ENCODE data around the gene VANGL1. TPM values are rescaled to one million over a fixed set of nuclear protein-coding genes. Genes with fewer than 3 reads are reported as not detected.

Gene VANGL1
- total and polyA plus RNA-seq, 8 donors, result 12.7 to 18.9 (median 14.9) TPM

DNA sequence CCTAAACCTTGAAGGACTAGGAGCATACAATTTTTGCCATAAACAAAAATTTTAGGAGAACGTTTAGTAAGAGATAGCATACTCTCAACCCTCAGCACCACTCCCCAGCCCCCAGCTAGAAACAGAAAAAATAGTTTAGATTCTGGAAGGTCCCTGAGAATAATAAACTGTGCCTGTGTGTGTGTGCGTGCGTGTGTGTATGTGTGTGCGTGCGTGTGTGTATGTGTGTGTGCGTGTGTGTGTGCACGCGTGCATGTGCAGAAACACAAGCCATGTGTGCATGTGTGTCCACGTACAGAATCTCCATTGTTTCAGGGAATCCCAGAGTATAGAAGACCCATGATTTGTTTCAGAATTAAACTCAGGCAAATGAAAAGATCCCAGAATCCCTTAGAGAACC is 64.2 kb downstream of the VANGL1 start:
- Histone ChIP-seq H3K4me1 (no peaks in the 10 kb centered on the region), H3K27me3 (peaks cover 0 to 3% of the 10 kb centered on the region in 2 donors), H3K27ac (no peak overlapping the region), H3K36me3 (no peaks in the 10 kb centered on the region), H3K9me3 (no peaks in the 10 kb centered on the region), H3K4me3 (no peak overlapping the region)
- ATAC-seq (no peak), DNase-seq (no peak)
- intact Hi-C loops (cut with DNase I), result loop anchor here in 1 of 2 donors (5.0 kb wide), 1 partner anchor 99 kb away; no protein-coding TSS in a partner anchor
- TF ChIP-seq, protein P1, sequence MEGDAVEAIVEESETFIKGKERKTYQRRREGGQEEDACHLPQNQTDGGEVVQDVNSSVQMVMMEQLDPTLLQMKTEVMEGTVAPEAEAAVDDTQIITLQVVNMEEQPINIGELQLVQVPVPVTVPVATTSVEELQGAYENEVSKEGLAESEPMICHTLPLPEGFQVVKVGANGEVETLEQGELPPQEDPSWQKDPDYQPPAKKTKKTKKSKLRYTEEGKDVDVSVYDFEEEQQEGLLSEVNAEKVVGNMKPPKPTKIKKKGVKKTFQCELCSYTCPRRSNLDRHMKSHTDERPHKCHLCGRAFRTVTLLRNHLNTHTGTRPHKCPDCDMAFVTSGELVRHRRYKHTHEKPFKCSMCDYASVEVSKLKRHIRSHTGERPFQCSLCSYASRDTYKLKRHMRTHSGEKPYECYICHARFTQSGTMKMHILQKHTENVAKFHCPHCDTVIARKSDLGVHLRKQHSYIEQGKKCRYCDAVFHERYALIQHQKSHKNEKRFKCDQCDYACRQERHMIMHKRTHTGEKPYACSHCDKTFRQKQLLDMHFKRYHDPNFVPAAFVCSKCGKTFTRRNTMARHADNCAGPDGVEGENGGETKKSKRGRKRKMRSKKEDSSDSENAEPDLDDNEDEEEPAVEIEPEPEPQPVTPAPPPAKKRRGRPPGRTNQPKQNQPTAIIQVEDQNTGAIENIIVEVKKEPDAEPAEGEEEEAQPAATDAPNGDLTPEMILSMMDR (IDR thresholded peaks at IDR 0.05), result no peak

GRCh38 chr1:115706587-115707425 is 65.0 kb downstream of the VANGL1 start:
- intact Hi-C loops (cut with DNase I), result loop anchor here in 1 of 2 donors (5.0 kb wide), 1 partner anchor 100 kb away; no protein-coding TSS in a partner anchor
- H3K27me3 ChIP-seq, result peaks cover 0 to 3% of the 10 kb centered on the region in 2 donors
- TF ChIP-seq, protein P1 (IDR thresholded peaks at IDR 0.05), result peak; percentile 38 to 65
- H3K4me1 ChIP-seq, result no peaks in the 10 kb centered on the region
- no peaks in the 10 kb centered on the region for H3K9me3 ChIP-seq
- peak; percentile 75 for ATAC-seq
- H3K36me3 ChIP-seq, result no peaks in the 10 kb centered on the region
- DNase-seq, result peak in 1 of 4 donors; percentile 57
- H3K4me3 ChIP-seq, result no peak overlapping the region
- H3K27ac ChIP-seq, result no peak overlapping the region

- ATAC-seq (peak; percentile 38), DNase-seq (no peak)
- no peaks in the 10 kb centered on the region for H3K9me3 ChIP-seq
- no peaks in the 10 kb centered on the region for H3K4me1 ChIP-seq
- peaks cover 0 to 3% of the 10 kb centered on the region in 2 donors for H3K27me3 ChIP-seq
- H3K4me3 ChIP-seq, result no peak overlapping the region
- no peaks in the 10 kb centered on the region for H3K36me3 ChIP-seq
- H3K27ac ChIP-seq, result no peak overlapping the region
- intact Hi-C loops (cut with DNase I), result no loop called here
- TF ChIP-seq, protein P1 (IDR thresholded peaks at IDR 0.05), result no peak
These were observed 69.3 kb downstream of the VANGL1 start for GRCh38 chr1:115710859-115711624.

DNA sequence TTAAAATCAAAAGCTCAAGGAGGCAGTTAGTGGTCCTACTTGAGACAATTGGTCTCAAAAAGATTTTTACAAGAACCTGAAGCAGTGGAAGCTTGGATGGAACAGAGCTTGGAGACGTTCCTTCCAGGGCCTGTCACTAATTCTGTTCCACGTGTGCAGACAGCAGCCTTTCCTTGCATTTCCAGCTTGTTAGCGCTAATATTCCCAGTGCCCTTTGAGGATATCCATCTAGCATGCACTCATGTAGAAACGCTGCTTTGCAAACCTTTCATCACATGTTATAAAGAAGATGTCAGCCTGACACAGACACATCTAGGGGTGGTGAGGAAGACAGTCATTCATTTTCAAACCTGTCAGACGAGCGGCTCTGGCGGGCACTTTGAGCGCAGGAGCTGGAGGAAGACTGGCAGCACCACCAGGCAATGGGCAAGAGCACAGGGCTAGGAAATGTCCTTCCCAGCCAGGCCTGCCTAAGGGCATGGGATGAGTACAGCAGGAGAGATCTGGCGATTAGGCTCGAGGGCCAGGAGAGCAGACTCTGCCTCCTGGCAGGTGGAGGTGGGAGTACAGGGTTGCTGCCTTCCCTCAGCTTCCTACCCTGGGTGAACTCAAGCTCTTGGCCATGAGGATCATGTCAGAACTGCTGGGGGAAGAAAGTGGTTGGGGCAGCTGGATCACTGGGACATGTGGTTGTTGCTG is 71.3 kb downstream of the VANGL1 start:
- Histone ChIP-seq H3K27ac (no peak overlapping the region), H3K4me3 (no peak overlapping the region), H3K9me3 (no peaks in the 10 kb centered on the region), H3K4me1 (no peaks in the 10 kb centered on the region), H3K36me3 (no peaks in the 10 kb centered on the region), H3K27me3 (peaks cover 0 to 3% of the 10 kb centered on the region in 2 donors)
- ATAC-seq, result no peak
- no peak for DNase-seq
- TF ChIP-seq, protein P1 (IDR thresholded peaks at IDR 0.05), result no peak
- intact Hi-C loops (cut with DNase I), result no loop called here

All from left lung (tissue), 10 donors.